ENCODE results near the gene EMID1. TPM values are rescaled to one million over a fixed set of nuclear protein-coding genes. Genes with fewer than 3 reads are reported as not detected.
A peak's percentile ranks its signal among the peaks of the same experiment; 100 is the strongest.

Gene EMID1
- total and polyA plus RNA-seq, 2 experiments from 2014 or later = 9.9 to 42.5 TPM

DNA sequence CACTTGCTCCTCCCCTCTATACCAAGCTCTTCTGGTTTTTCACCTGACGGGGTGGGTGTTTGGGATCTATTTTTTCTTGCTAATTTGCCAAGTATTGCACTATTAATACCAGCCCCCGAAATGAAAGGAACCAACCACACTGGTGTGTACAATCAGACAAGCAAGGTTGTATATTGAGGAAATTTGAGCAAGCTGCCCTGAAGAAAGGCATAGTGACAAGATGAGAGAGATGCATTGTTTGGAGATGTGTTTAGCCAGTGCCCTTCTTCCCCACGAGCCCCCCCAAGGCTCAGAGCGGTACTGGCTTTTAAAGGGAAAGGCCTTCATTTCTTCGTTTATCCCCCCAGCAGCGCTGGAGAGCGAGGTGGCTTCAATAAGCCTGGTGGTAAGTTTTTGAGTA, 85.5 kb downstream of the EMID1 start:
- peaks cover 92% of the 10 kb centered on the region for H3K36me3 ChIP-seq
- no peaks in the 10 kb centered on the region for H3K27me3 ChIP-seq
- TF ChIP-seq CTCF (IDR thresholded peaks at IDR 0.05; ENCODE audit: low read depth, low read length) = no peak
- no peak overlapping the region for H3K27ac ChIP-seq
- no peak overlapping the region for H3K4me3 ChIP-seq
- H3K4me1 ChIP-seq (ENCODE audit: low read depth) = no peaks in the 10 kb centered on the region
- no peak for DNase-seq (ENCODE audit: low read depth in 1 of 2, low spot score in 1 of 2)
- no peaks in the 10 kb centered on the region for H3K9me3 ChIP-seq (ENCODE audit: low read depth)

GRCh38 chr22:29292379-29292778, 86.7 kb downstream of the EMID1 start:
- DNase-seq (ENCODE audit: low read depth in 1 of 2, low spot score in 1 of 2) = no peak
- Histone ChIP-seq H3K4me1 (ENCODE audit: low read depth) (no peaks in the 10 kb centered on the region), H3K27ac (no peak overlapping the region), H3K27me3 (no peaks in the 10 kb centered on the region), H3K4me3 (no peak overlapping the region), H3K9me3 (ENCODE audit: low read depth) (no peaks in the 10 kb centered on the region), H3K36me3 (peaks cover 96% of the 10 kb centered on the region)
- TF ChIP-seq CTCF (IDR thresholded peaks at IDR 0.05; ENCODE audit: low read depth, low read length) = no peak

- peaks cover 62% of the 10 kb centered on the region for H3K36me3 ChIP-seq
- TF ChIP-seq CTCF (IDR thresholded peaks at IDR 0.05; ENCODE audit: low read depth, low read length) = no peak
- DNase-seq (ENCODE audit: low read depth in 1 of 2, low spot score in 1 of 2) = no peak
- H3K27ac ChIP-seq = peak overlapping the region; percentile 23
- H3K4me3 ChIP-seq = no peak overlapping the region
- no peaks in the 10 kb centered on the region for H3K9me3 ChIP-seq (ENCODE audit: low read depth)
- no peaks in the 10 kb centered on the region for H3K27me3 ChIP-seq
- no peaks in the 10 kb centered on the region for H3K4me1 ChIP-seq (ENCODE audit: low read depth)
These were observed 92.9 kb downstream of the EMID1 start for GRCh38 chr22:29298641-29299040.

GRCh38 chr22:29299136-29299900, 93.6 kb downstream of the EMID1 start:
- no peaks in the 10 kb centered on the region for H3K27me3 ChIP-seq
- no peak overlapping the region for H3K4me3 ChIP-seq
- H3K36me3 ChIP-seq = peaks cover 55% of the 10 kb centered on the region
- H3K9me3 ChIP-seq (ENCODE audit: low read depth) = no peaks in the 10 kb centered on the region
- H3K27ac ChIP-seq = peak overlapping the region; percentile 39
- no peak for DNase-seq (ENCODE audit: low read depth in 1 of 2, low spot score in 1 of 2)
- TF ChIP-seq CTCF (IDR thresholded peaks at IDR 0.05; ENCODE audit: low read depth, low read length) = no peak
- no peaks in the 10 kb centered on the region for H3K4me1 ChIP-seq (ENCODE audit: low read depth)

GRCh38 chr22:29300467-29300806, 94.7 kb downstream of the EMID1 start:
- H3K27ac ChIP-seq = peak overlapping the region; percentile 63
- TF ChIP-seq CTCF (IDR thresholded peaks at IDR 0.05; ENCODE audit: low read depth, low read length) = no peak
- peaks cover 45% of the 10 kb centered on the region for H3K36me3 ChIP-seq
- no peaks in the 10 kb centered on the region for H3K4me1 ChIP-seq (ENCODE audit: low read depth)
- no peak for DNase-seq (ENCODE audit: low read depth in 1 of 2, low spot score in 1 of 2)
- H3K9me3 ChIP-seq (ENCODE audit: low read depth) = no peaks in the 10 kb centered on the region
- no peaks in the 10 kb centered on the region for H3K27me3 ChIP-seq
- H3K4me3 ChIP-seq = no peak overlapping the region
